22Rv1 (cell line): Measurements from ENCODE around the gene MED25.

ENCODE experiments used
- ZFX ChIP-seq: fragments of 450-650 bp; IDR thresholded peaks from 2 replicates; pipeline ENCODE4 v1.6.1; 2017; ENCODE audit warnings: antibody characterized with exemption, borderline replicate concordance
- TF ChIP-seq, protein P1 (sequence below): fragments of 450-650 bp; IDR thresholded peaks from 2 replicates; pipeline ENCODE4 v1.5.1; 2017; ENCODE audit warnings: mild to moderate bottlenecking

GRCh38 chr19:49855676-49856573, 37.8 kb downstream of the MED25 start:
- TF ChIP-seq, protein P1, sequence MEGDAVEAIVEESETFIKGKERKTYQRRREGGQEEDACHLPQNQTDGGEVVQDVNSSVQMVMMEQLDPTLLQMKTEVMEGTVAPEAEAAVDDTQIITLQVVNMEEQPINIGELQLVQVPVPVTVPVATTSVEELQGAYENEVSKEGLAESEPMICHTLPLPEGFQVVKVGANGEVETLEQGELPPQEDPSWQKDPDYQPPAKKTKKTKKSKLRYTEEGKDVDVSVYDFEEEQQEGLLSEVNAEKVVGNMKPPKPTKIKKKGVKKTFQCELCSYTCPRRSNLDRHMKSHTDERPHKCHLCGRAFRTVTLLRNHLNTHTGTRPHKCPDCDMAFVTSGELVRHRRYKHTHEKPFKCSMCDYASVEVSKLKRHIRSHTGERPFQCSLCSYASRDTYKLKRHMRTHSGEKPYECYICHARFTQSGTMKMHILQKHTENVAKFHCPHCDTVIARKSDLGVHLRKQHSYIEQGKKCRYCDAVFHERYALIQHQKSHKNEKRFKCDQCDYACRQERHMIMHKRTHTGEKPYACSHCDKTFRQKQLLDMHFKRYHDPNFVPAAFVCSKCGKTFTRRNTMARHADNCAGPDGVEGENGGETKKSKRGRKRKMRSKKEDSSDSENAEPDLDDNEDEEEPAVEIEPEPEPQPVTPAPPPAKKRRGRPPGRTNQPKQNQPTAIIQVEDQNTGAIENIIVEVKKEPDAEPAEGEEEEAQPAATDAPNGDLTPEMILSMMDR = no peak
- no peak for TF ChIP-seq ZFX
